Retina (tissue), 1 donor: ENCODE results near the gene PPM1J.

Source experiments
- DNase-seq: peaks from one replicate; pipeline ENCODE4 v3.0.0-alpha.2; 2016

The PPM1J gene

DNA sequence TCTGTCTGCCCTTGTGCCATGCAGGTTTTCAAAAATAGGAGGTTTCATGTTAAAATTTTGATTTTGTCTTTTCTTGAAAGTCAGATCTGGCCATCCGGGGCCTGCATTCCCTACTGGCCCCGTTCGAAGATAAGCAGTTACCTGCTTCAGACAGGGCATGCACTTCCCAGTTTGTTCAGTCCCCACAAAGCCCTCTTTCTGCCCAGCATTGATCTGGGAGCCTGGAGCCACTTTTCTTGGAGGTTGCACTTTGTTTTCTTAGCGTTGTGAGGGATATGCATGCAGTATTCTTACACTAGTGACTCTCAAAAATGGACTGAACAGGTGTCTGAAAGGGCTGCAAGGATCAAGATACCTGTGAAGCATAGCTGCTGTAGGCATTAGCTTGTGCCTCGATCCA is 29.2 kb downstream of the PPM1J start:
- DNase-seq, result no peak

DNA sequence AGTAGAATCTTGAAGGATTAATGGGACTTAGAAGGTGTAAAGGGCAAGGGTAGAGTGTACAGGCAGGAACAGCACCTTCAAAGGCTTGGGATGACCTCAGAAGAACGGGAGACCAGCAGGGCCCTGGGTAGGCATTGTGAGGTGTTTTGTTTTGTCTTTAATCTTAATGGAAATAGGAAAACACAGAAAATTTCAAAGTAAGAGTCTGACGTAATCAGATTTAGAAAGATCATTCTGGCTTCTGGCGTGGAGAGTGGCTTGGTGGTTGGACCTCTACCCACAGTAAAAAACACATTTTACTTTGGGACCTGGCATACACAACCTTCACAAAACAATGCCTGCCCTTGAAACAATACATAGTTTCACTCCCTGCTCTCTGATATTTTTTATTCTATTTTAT is 36.5 kb downstream of the PPM1J start:
- DNase-seq, result no peak

DNA sequence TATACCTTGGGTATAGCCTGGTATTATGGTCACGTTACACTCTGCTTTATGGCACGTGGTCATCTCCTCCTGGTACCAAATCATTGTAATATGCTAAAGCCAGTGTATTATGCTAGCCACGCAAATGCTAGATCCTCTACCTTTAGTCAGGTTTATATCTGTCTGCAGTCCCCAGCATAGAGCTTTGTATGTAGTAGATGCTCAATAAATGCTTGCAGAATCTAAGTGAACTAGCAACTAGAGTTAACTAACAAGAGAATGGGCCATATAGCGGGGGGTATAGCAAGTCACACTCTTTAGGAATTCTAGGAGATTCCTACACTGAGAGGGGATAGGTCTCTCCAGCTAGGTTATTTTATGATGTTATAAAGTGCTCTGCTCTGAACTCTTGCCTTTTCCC is 37.6 kb downstream of the PPM1J start:
- DNase-seq, result no peak

DNA sequence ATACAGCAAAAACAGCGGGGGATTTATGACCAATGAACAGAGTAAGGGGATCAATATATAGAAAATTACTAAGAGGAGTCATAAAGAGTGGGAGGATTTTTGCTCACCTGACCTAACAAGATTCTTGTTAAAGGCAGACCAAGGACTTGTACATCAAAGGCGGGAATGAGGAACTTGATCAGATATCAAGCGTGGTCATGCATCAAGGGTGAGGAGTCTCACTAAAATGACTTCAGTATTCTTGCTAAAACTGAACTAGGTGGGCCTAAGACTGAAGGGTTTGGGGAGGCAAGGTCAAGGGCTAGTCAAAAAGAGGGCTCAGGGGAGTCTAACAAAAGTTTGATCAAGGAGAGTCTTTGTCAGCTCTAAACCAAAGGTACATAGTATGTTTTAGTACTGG is 38.6 kb downstream of the PPM1J start:
- no peak for DNase-seq

DNA sequence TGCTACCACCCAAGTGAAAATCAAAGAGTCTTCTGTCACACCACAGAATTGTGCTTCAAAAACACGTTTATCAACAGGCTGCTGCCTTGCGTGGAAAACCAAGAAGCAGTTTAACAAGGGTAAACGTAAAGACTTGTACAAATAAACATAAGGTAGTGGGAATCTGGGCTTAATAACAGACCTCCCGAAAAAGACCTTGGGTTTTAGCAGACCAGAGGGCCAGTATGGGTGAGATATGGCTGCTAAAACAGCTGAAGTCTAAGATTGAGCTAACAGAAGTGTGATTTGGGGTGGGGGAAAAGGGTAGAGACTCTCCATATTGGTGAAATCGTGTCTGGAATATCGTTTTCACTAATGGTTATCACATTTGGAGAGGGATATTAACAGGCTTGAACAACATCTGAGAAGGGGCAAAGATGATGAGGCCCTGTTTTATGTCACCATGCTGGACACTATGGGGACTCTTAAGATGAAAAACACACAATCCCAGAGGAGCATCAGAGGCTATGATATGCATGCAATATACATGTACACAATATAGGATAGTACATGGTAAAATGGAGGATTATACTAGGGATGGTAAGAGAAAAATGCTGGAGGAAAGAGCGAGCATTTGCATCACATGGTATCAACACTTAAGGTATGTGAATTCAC is 39.3 kb downstream of the PPM1J start:
- no peak for DNase-seq

DNA sequence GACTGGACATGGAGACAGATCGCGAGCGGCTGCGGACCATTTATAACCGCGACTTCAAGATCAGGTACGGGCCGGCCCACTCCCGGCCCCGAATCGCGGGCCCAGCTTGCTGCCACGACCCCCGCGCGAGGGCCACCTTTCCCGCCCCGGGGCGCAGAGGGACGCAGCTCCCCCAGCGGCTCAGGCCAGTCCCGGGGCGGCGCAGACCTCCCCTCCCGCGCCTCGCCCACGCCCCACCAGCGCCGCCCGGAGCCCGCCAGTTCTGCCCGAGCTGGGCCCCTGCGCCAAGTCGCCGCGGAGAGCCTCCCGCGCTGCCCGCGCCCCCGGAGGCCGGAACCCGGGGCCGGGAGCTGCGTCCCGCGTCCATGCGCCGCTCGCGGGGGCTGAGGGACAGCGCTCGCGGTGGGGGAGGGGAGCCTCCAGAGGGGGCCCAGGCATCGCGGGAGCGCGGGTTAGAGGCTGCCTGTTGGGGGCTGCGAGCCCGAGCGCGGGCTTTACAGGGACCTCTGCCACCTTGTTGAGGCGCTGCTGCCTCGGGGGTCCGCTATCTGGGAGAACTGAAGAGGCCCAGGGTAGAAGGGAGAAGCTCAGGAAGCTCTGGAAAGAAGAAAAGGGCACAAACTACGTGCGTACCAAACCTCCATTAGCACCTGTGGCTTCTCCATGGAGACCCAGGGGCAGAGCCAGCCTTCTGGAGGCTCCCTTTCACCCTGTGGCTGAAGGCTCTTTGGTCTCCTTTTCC is 40.0 kb downstream of the PPM1J start:
- peak; percentile 74 for DNase-seq

DNA sequence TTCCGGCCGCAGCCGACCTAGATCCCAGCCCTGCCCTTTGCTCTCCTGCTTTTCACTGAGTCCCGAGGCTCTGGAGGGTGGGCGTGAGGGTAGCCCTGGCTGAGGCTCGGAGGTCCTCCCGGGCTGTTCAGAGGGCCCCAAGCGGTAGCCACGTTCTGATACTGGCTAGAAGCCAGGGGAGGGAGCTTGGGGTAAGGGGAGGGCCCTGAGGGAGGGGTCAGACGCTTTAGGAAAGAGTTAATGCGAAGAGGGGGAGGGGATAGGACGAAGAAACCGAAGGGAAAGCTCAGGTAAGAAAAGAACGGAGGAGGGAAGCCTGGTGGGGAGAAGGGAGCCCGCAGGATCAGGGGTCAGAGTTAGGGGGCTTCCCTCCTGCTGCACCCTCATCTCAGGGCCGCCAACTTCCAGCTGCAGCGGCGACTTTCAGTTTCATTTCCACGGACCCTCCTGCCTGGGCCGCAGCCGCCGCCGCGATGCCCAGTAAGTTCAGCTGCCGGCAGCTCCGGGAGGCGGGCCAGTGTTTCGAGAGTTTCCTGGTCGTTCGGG is 40.6 kb downstream of the PPM1J start, which contains the start of gene MOV10:
MOV10 (plus strand) TSS at position 220 of the 546 bp plus-strand sequence; CDS start at position 474, 254 bp downstream.
- DNase-seq, result peak; percentile 87

DNA sequence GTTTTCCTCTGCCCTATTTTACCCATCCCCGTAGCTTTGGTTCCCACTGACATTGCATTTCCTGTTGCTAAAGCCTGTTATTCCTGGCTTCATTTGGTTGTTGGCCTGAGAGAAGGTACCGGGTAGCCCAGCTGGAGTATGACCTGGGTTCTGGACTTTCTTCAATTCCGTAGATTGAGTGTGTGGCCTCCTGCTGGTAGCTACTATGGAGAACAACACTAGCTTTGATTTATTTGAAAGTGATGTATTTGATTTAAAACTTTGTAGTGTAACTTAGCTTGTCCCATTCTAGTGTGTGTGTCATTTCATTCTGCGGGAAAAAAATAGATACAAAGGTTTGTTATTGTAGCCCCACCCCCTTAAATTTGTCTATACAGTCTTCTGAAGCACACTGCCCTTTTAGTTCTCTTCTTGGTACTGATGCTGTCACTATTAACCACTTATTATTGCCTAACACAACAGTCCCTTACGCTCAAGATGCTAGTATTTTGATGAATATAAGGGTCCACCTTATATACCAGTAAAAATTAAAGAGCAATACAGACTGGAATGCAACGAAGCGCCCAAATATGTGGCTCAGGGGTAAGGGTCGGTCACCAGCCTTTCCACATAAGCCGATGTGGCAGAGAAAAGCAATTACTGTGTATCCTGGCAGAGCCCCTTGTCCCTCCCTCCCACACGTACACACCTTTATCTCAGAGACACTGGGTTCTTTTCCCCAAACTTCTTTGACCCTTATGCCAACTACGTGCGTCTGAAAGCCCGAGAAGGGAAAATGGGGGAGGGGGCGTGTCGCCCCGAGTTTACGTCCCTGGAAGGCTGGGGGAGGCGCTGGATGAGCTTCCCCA is 41.3 kb downstream of the PPM1J start:
- peak; percentile 82 for DNase-seq

DNA sequence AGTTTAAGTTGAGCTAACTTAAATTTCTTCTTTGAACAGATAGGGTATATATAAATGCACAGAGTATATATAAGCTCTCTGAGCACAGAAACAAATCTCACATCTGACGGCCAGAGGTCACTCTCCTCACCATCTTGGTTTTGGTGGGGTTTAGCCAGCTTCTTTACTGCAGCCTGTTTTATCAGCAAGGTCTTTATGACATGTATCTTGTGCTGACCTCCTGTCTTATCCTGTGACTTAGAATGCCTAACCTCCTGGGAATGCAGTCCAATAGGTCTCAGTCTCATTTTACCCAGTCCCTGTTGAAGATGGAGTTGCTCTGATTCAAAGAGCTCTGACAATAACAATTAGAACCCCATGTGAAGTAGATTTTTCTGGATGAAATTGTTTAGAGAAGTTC is 42.3 kb downstream of the PPM1J start:
- no peak for DNase-seq

DNA sequence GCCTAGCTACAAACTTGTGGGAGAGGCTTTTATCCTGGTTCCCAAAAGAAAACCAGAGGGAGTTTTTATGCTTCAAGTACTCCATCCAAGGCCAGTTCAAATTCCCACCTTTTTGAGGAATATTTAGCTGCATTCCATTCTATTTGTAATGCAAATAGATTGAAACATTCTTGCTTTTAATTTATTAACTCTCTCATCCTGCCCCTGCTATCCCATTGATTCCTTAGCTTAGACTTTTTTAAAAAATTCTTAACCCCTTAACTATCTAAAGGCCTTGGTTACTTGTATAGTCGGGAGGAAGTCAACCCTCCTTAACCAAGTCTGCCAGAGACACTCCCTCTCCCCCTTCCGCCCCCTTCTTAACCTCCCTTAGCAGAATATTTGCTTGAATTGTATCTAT is 43.1 kb downstream of the PPM1J start:
- no peak for DNase-seq

DNA sequence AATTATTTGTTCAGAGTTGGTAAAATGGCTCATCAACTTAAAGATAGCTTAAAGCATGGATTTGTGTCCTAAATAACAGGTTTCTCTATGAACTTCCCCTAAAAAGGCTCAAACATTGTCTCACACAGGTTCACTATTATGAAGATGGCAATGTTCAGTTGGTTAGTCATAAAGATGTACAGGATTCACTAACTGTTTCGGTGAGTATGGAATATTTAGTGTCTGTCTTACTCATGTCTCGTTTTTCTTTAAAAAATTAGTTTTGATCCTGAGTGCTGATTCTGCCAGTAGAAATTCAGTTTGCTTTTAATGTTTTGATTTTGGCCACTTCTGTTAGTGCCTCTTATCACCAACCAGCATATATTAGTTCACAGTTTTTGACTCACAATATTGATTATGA is 48.2 kb downstream of the PPM1J start:
- DNase-seq, result no peak

DNA sequence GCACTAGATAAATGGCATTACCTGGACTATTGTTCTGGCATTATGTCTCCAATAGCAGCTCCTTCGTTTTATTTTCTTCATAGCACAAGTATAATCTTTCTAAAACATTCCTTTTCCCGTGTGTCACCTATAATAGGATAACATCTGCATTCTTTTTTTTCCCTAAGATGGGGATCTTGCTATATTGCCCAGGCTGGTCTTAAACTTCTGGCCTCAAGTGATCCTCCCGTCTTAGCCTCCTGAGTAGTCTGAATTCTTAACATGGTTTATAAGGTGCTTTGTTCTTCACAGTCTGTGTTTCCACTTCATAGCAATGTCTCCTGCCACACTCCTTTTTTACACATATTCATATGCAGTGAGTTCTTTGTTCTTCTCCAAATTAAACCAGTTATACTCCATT is 49.3 kb downstream of the PPM1J start:
- DNase-seq, result no peak
